HCT116 (cell line): ENCODE results near the gene SYT7. TPM values are rescaled to one million over a fixed set of nuclear protein-coding genes. Genes with fewer than 3 reads are reported as not detected.

Source experiments
- ATAC-seq: fragments of 200-7000 bp; cut with Tn5 transposase; 2 replicates; pipeline ENCODE4 v1.9.1; 2020; ENCODE audit warnings: mild to moderate bottlenecking, moderate library complexity
- BruUV-seq: library from RNA; stranded (reverse); fragments of 400-500 nt; replicated peaks from 2 replicates; lab custom pipeline; 2021; lab: Mats Ljungman, UMichigan
- CTCF ChIA-PET: fragments of 300-600 bp; sonication (Branson Sonifier 250); formaldehyde crosslinking; loops from one replicate; lab custom pipeline; 2021; ENCODE audit warnings: antibody characterized with exemption; lab: Charles Lee
- POLR2A ChIA-PET: fragments of 300-600, 350-600 bp; sonication (Branson Sonifier 250); formaldehyde crosslinking; loops from one replicate; lab custom pipeline; 2021; ENCODE audit warnings: antibody characterized with exemption; lab: Charles Lee
- RAD21 ChIA-PET, 2 experiments: fragments of 300-600 bp; sonication (Branson Sonifier 250); formaldehyde crosslinking; loops; one replicate each; lab custom pipeline; 2023; ENCODE audit warnings: low total read pairs in 2 of 2; ENCODE audit not compliant: uncharacterized antibody in 2 of 2, unreplicated experiment in 2 of 2, low non-redundant PET in 1 of 2; lab: Charles Lee
- DNase-seq: peaks from one replicate; pipeline ENCODE4 v3.0.0-alpha.2; 2010; ENCODE audit warnings: low read depth, low spot score
- H2AFZ ChIP-seq: fragments of 200-600 bp; shearing (Covaris generic), sonication (generic); 2 replicates; pipeline ENCODE4 v1.6.1; 2017; ENCODE audit warnings: low read depth, mixed run types, mixed read lengths, antibody characterized with exemption, low read length; ENCODE audit not compliant: poor library complexity, severe bottlenecking
- H3K27ac ChIP-seq: 2 replicates; pipeline ENCODE4 v1.5.1; 2012; ENCODE audit warnings: low read depth, low read length
- H3K27me3 ChIP-seq: fragments of 200-600 bp; sonication (generic); 2 replicates; pipeline ENCODE4 v1.6.1; 2016; ENCODE audit warnings: mixed run types, low read length, mixed read lengths; ENCODE audit not compliant: insufficient read depth
- H3K36me3 ChIP-seq, 2 experiments: fragments of 200-500 bp in 1 of 2; fragments of 200-600 bp in 1 of 2; sonication (Bioruptor generic) in 1 of 2; sonication (generic) in 1 of 2; 2 replicates each; pipeline versions ENCODE4 v1.5.1 to v1.6.1; 2014 to 2016; ENCODE audit warnings: low read length in 2 of 2, inconsistent platforms in 1 of 2, mixed read lengths in 1 of 2, mixed run types in 1 of 2; ENCODE audit not compliant: insufficient read depth in 2 of 2, control insufficient read depth in 1 of 2
- H3K4me1 ChIP-seq, 2 experiments: fragments of 200-600 bp in 1 of 2; sonication (generic) in 1 of 2; 2 replicates each; pipeline versions ENCODE4 v1.5.1 to v1.6.1; 2012 to 2017; ENCODE audit warnings: low read length in 2 of 2, inconsistent platforms in 1 of 2, mild to moderate bottlenecking in 1 of 2, mixed read lengths in 1 of 2, mixed run types in 1 of 2, moderate library complexity in 1 of 2; ENCODE audit not compliant: insufficient read depth in 2 of 2, control insufficient read depth in 1 of 2
- H3K4me2 ChIP-seq: fragments of 200-600 bp; sonication (generic); 2 replicates; pipeline ENCODE4 v1.6.1; 2017; ENCODE audit warnings: mixed run types, low read length, mixed read lengths
- H3K4me3 ChIP-seq, 2 experiments: fragments of 200-600 bp in 1 of 2; sonication (generic) in 1 of 2; replicated peaks in 1 of 2; 2 replicates each; pipeline ENCODE4 v1.5.1; 2011 to 2016; ENCODE audit warnings: low read length in 2 of 2, control low read depth in 1 of 2, low read depth in 1 of 2, mild to moderate bottlenecking in 1 of 2, mixed read lengths in 1 of 2, mixed run types in 1 of 2
- H3K79me2 ChIP-seq: fragments of 200-600 bp; sonication (generic); 2 replicates; pipeline ENCODE4 v1.6.1; 2017; ENCODE audit warnings: mild to moderate bottlenecking, mixed run types, low read length, moderate library complexity, mixed read lengths; ENCODE audit not compliant: insufficient read depth
- H3K9ac ChIP-seq: fragments of 200-600 bp; sonication (generic); 2 replicates; pipeline ENCODE4 v1.6.1; 2016; ENCODE audit warnings: low read length, mixed read lengths
- H3K9me2 ChIP-seq: fragments of 200-600 bp; sonication (generic), shearing (Covaris generic); 2 replicates; pipeline ENCODE4 v1.6.1; 2017; ENCODE audit warnings: mixed run types, mild to moderate bottlenecking, moderate library complexity; ENCODE audit not compliant: insufficient read depth
- H3K9me3 ChIP-seq, 2 experiments: fragments of 200-500 bp in 1 of 2; fragments of 200-600 bp in 1 of 2; sonication (Bioruptor generic) in 1 of 2; sonication (generic) in 1 of 2; 2 replicates each; pipeline ENCODE4 v1.6.1; 2014 to 2017; ENCODE audit warnings: low read length in 2 of 2, mixed read lengths in 2 of 2, inconsistent platforms in 1 of 2, low read depth in 1 of 2, mild to moderate bottlenecking in 1 of 2, mixed run types in 1 of 2, moderate library complexity in 1 of 2; ENCODE audit not compliant: control insufficient read depth in 1 of 2, insufficient read depth in 1 of 2
- H4K20me1 ChIP-seq: fragments of 200-600 bp; sonication (generic), shearing (Covaris generic); 2 replicates; pipeline ENCODE4 v1.6.1; 2017; ENCODE audit warnings: mixed run types, mild to moderate bottlenecking, moderate library complexity; ENCODE audit not compliant: insufficient read depth
- ATF3 ChIP-seq: IDR thresholded peaks from 2 replicates; pipeline ENCODE4 v1.6.1; 2012
- CBX3 ChIP-seq: IDR thresholded peaks from 2 replicates; pipeline ENCODE4 v1.6.1; 2012; ENCODE audit warnings: low read depth
- CEBPB ChIP-seq: IDR thresholded peaks from 2 replicates; pipeline ENCODE4 v1.6.1; 2012; ENCODE audit warnings: low read depth
- EGR1 ChIP-seq: IDR thresholded peaks from 2 replicates; pipeline ENCODE4 v1.6.1; 2012; ENCODE audit warnings: low read depth
- EZH2 ChIP-seq: fragments of 200-600 bp; sonication (generic); IDR thresholded peaks from 2 replicates; pipeline ENCODE4 v1.6.1; 2017; ENCODE audit warnings: antibody characterized with exemption, mixed run types
- EZH2phosphoT487 ChIP-seq: fragments of 200-600 bp; IDR thresholded peaks from 2 replicates; pipeline ENCODE4 v1.6.1; 2018; ENCODE audit warnings: antibody characterized with exemption, borderline replicate concordance
- FOSL1 ChIP-seq: IDR thresholded peaks from 2 replicates; pipeline ENCODE4 v1.6.1; 2012; ENCODE audit warnings: low read depth
- POLR2AphosphoS5 ChIP-seq: IDR thresholded peaks from 2 replicates; pipeline ENCODE4 v1.6.1; 2011; ENCODE audit warnings: mild to moderate bottlenecking, low read depth, low read length, moderate library complexity
- REST ChIP-seq: IDR thresholded peaks from 2 replicates; pipeline ENCODE4 v1.6.1; 2012; ENCODE audit warnings: low read depth
- SIN3A ChIP-seq: IDR thresholded peaks from 2 replicates; pipeline ENCODE4 v1.6.1; 2012; ENCODE audit warnings: low read depth
- SP1 ChIP-seq: IDR thresholded peaks from 2 replicates; pipeline ENCODE4 v1.6.1; 2012; ENCODE audit warnings: low read depth
- SRF ChIP-seq: IDR thresholded peaks from 2 replicates; pipeline ENCODE4 v1.6.1; 2012; ENCODE audit warnings: low read depth
- YY1 ChIP-seq: IDR thresholded peaks from 2 replicates; pipeline ENCODE4 v1.6.1; 2011; ENCODE audit warnings: low read length, low read depth, moderate library complexity, mild to moderate bottlenecking; ENCODE audit not compliant: insufficient replicate concordance; ENCODE audit errors: extremely low read depth
- ZBTB33 ChIP-seq: IDR thresholded peaks from 2 replicates; pipeline ENCODE4 v1.6.1; 2011; ENCODE audit warnings: mild to moderate bottlenecking, low read length, moderate library complexity; ENCODE audit not compliant: insufficient replicate concordance; ENCODE audit errors: extremely low read depth
- intact Hi-C: fragments of 100-400 bp; cut with micrococcal nuclease; formaldehyde crosslinking; loops from 2 replicates; pipeline ENCODE4 v1.10.0; 2022
- total RNA-seq: library from RNA; stranded (reverse); gene quantifications from one replicate; pipeline ENCODE4 v1.2.1, GENCODE V29; 2021; ENCODE audit not compliant: unreplicated experiment

The SYT7 gene
- total RNA-seq, 1 experiment from 2014 or later: 27.4 TPM

- H3K9ac ChIP-seq: no peak overlapping the region
- H3K4me3 ChIP-seq: no peak overlapping the region
- CTCF ChIA-PET: interaction anchor here (1.3 to 2.3 kb wide), 5 partner anchors 12 to 105 kb away, joined by 3 to 14 read pairs (median 8); no protein-coding TSS in a partner anchor
- no peak for ATAC-seq
- H3K27me3 ChIP-seq: no peaks in the 10 kb centered on the region
- TF ChIP-seq REST (no peak), SRF (no peak), SIN3A (no peak), ZBTB33 (no peak), YY1 (no peak), SP1 (no peak), POLR2AphosphoS5 (no peak), EZH2 (no peak), FOSL1 (no peak), CEBPB (no peak), EZH2phosphoT487 (no peak), CBX3 (no peak), ATF3 (no peak), EGR1 (no peak)
- TF ChIP-seq, all 23 proteins: peak for 0
- ChIA-PET POLR2A (no interaction called here), RAD21 (no interaction called here)
- peaks cover 0 to 9% of the 10 kb centered on the region in 2 experiments; a peak in 2 of 4 replicates for H3K4me1 ChIP-seq
- H3K9me3 ChIP-seq: no peaks in the 10 kb centered on the region
- no peaks in the 10 kb centered on the region for H3K9me2 ChIP-seq
- BruUV-seq: no TSS peak
- H3K4me2 ChIP-seq: no peak overlapping the region
- no peaks in the 10 kb centered on the region for H4K20me1 ChIP-seq
- H2AFZ ChIP-seq: no peak overlapping the region
- intact Hi-C loops: loop anchor here (5.0 kb wide), 1 partner anchor 94 kb away; no protein-coding TSS in a partner anchor
- no peak for DNase-seq
- H3K36me3 ChIP-seq: no peaks in the 10 kb centered on the region; a peak in 1 of 4 replicates
- H3K79me2 ChIP-seq: no peaks in the 10 kb centered on the region
- no peak overlapping the region for H3K27ac ChIP-seq
Measured at GRCh38 chr11:61533039-61533375, 47.9 kb downstream of the SYT7 start.
